Measurements from ENCODE around the gene NFASC. TPM values are rescaled to one million over a fixed set of nuclear protein-coding genes. Genes with fewer than 3 reads are reported as not detected.

Gene NFASC
- total RNA-seq, 4 donors from 2014 or later: 6.3 to 15.1 (median 11.7) TPM

- WGBS, 2 donors: 57 to 64% methylated on average over 9 to 11 of the region's 11 CpGs
- Histone ChIP-seq H3K4me1 (peaks cover 0 to 8% (median 0%) of the 10 kb centered on the region in 3 donors), H3K27ac (no peak overlapping the region), H3K4me3 (no peak overlapping the region), H3K27me3 (no peaks in the 10 kb centered on the region), H3K36me3 (peaks cover 0 to 78% (median 0%) of the 10 kb centered on the region in 3 donors), H3K9me3 (no peaks in the 10 kb centered on the region)
- intact Hi-C loops (cut with DNase I): no loop called here
- no peak for DNase-seq
- TF ChIP-seq CTCF (IDR thresholded peaks at IDR 0.05): no peak
- no peak for TF ChIP-seq POLR2A (IDR thresholded peaks at IDR 0.05)
These were observed 88.0 kb downstream of the NFASC start for GRCh38 chr1:204958317-204959307.

GRCh38 chr1:204959374-204959773 is 88.7 kb downstream of the NFASC start:
- no peak for DNase-seq
- H3K9me3 ChIP-seq: no peaks in the 10 kb centered on the region
- H3K27ac ChIP-seq: no peak overlapping the region
- intact Hi-C loops (cut with DNase I): no loop called here
- WGBS, 2 donors: 49 to 63% methylated on average over 4 of the region's 5 CpGs
- TF ChIP-seq CTCF (IDR thresholded peaks at IDR 0.05): no peak
- no peak for TF ChIP-seq POLR2A (IDR thresholded peaks at IDR 0.05)
- no peaks in the 10 kb centered on the region for H3K27me3 ChIP-seq
- peaks cover 0 to 8% (median 0%) of the 10 kb centered on the region in 3 donors for H3K4me1 ChIP-seq
- no peak overlapping the region for H3K4me3 ChIP-seq
- peaks cover 0 to 70% (median 0%) of the 10 kb centered on the region in 3 donors for H3K36me3 ChIP-seq

GRCh38 chr1:204959836-204960235 is 89.2 kb downstream of the NFASC start:
- H3K4me3 ChIP-seq: no peak overlapping the region
- no peak for DNase-seq
- no peaks in the 10 kb centered on the region for H3K9me3 ChIP-seq
- no peaks in the 10 kb centered on the region for H3K27me3 ChIP-seq
- H3K27ac ChIP-seq: peak overlapping the region in 1 of 4 donors; percentile 9
- H3K4me1 ChIP-seq: peaks cover 0 to 8% (median 0%) of the 10 kb centered on the region in 3 donors
- H3K36me3 ChIP-seq: peaks cover 0 to 66% (median 0%) of the 10 kb centered on the region in 3 donors
- WGBS, 2 donors: 81 to 82% methylated on average over 2 of the region's 2 CpGs
- intact Hi-C loops (cut with DNase I): no loop called here
- TF ChIP-seq POLR2A (IDR thresholded peaks at IDR 0.05): no peak
- no peak for TF ChIP-seq CTCF (IDR thresholded peaks at IDR 0.05)

- peaks cover 0 to 8% (median 0%) of the 10 kb centered on the region in 3 donors for H3K4me1 ChIP-seq
- no peak overlapping the region for H3K27ac ChIP-seq
- no peak overlapping the region for H3K4me3 ChIP-seq
- 76 to 85% methylated on average over 7 to 8 of the region's 8 CpGs for WGBS, 2 donors
- H3K36me3 ChIP-seq: peaks cover 0 to 60% (median 0%) of the 10 kb centered on the region in 3 donors
- no peaks in the 10 kb centered on the region for H3K9me3 ChIP-seq
- no peak for DNase-seq
- no peaks in the 10 kb centered on the region for H3K27me3 ChIP-seq
- intact Hi-C loops (cut with DNase I): no loop called here
- no peak for TF ChIP-seq CTCF (IDR thresholded peaks at IDR 0.05)
- no peak for TF ChIP-seq POLR2A (IDR thresholded peaks at IDR 0.05)
These were observed 89.9 kb downstream of the NFASC start for GRCh38 chr1:204960306-204961125.
